Measurements from ENCODE around the gene ZDHHC14. TPM values are rescaled to one million over a fixed set of nuclear protein-coding genes. Genes with fewer than 3 reads are reported as not detected.

Gene ZDHHC14
- total RNA-seq, 2 donors from 2014 or later = 6.9 to 10.9 TPM

DNA sequence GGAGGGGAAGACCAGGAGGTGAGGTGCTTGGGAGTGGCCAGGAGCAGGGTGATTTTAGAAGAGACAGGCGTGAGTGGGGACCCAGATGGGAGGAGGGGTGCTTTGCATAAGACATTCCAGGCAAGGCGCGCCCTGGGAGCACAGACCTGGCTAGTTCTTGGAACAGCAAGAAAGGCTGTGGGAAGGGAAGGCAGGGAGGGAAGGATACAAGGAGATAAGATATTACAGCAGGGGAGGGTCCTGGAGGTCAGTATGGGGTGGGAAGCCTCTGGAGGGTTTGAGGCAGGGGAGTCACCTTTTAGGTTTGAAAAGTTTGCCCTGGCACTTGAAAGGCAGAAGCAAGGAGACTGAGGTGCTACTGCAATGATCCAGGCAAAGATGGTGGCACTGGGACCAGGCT is 111.8 kb downstream of the ZDHHC14 start:
- H3K27ac Mint-ChIP-seq = peak overlapping the region in 1 of 2 donors; percentile 3
- no peaks in the 10 kb centered on the region for H3K9me3 Mint-ChIP-seq
- DNase-seq (ENCODE audit: low spot score) (no peak), ATAC-seq (no peak)
- peaks cover 17 to 18% of the 10 kb centered on the region in 2 donors for H3K4me1 Mint-ChIP-seq (ENCODE audit: low read depth in 2 of 2)
- H3K36me3 Mint-ChIP-seq = no peaks in the 10 kb centered on the region
- no peak overlapping the region for H3K4me3 Mint-ChIP-seq
- H3K27me3 Mint-ChIP-seq = peaks cover 0 to 6% of the 10 kb centered on the region in 2 donors

DNA sequence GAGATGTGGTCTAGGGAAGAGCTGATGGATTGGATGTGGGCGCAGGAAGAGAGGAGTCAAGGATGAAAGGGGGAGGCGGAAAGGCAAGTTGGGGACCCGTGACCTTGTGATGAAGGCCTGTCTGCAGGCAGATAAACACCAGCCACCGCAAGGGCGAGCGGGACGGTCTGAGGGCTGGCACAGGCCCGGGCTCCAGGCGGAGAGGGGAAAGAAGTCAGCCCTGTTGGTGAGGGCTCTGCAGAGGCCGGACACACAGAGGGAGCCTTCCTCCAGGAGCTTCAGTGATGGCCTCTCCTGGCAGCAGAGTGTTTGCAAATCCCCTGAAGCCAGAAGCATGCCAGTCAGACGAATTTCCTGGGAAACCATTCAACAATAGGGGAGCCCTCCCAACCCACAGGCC is 112.2 kb downstream of the ZDHHC14 start:
- H3K4me1 Mint-ChIP-seq (ENCODE audit: low read depth in 2 of 2) = peaks cover 21 to 23% of the 10 kb centered on the region in 2 donors
- no peaks in the 10 kb centered on the region for H3K9me3 Mint-ChIP-seq
- H3K4me3 Mint-ChIP-seq = no peak overlapping the region
- ATAC-seq (peak in 1 of 2 donors; percentile 14), DNase-seq (ENCODE audit: low spot score) (no peak)
- peak overlapping the region in 1 of 2 donors; percentile 3 for H3K27ac Mint-ChIP-seq
- no peaks in the 10 kb centered on the region for H3K36me3 Mint-ChIP-seq
- peaks cover 0 to 8% of the 10 kb centered on the region in 2 donors for H3K27me3 Mint-ChIP-seq

DNA sequence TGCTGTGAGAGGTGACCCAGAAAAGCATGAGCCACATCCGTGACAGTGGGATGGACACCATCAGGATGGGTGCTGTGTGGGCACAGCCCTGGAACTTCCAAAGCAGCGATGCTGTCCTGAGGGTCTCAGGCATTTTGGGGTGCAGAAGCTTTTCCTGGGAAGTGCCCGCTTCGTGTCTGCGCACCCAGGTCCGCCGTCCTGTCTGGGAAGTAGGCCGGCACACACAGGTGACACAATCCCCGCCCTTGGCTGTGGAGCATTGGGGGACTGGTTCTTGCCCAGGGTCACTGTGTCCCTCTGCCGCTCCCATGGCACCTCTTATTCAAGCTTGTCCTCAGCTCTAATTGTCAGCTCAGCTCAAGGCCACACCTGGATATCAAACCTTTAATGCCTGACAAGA is 112.6 kb downstream of the ZDHHC14 start:
- Mint-ChIP-seq H3K4me1 (ENCODE audit: low read depth in 2 of 2) (peaks cover 23 to 25% of the 10 kb centered on the region in 2 donors), H3K36me3 (no peaks in the 10 kb centered on the region), H3K27me3 (peaks cover 0 to 8% of the 10 kb centered on the region in 2 donors), H3K9me3 (no peaks in the 10 kb centered on the region), H3K4me3 (no peak overlapping the region), H3K27ac (no peak overlapping the region)
- DNase-seq (ENCODE audit: low spot score) (no peak), ATAC-seq (no peak)

DNA sequence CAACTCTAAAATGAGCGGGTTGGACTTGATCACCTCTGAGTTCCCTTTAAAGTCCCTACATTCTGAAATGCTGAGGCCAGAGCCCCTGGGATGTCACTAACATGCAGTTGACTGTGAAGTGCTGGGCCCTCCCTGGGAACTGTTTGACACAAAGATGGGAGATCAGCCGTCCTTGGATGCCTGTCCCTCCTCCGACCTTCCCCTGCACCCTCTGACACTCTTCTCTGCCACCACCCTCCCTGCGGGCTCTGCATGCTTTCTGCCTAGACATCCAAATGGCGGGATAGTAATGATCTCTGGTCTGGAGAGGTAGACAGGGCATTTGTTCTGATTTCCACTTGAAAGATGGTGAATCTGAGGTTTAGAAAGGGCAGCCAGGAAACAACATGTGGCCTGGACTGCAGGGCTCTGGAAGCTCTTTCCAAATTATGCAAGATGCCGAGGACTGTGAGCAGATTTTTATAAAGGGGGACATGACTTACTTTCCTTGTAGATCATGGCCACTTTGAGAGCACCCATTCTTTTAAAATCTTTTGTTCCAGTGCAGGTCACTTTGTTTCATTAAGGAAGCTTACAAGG is 113.2 kb downstream of the ZDHHC14 start:
- Mint-ChIP-seq H3K9me3 (no peaks in the 10 kb centered on the region), H3K36me3 (no peaks in the 10 kb centered on the region), H3K27me3 (peaks cover 0 to 8% of the 10 kb centered on the region in 2 donors), H3K4me1 (ENCODE audit: low read depth in 2 of 2) (peaks cover 23 to 25% of the 10 kb centered on the region in 2 donors), H3K27ac (peak overlapping the region in 1 of 2 donors; percentile 34), H3K4me3 (no peak overlapping the region)
- DNase-seq (ENCODE audit: low spot score) (no peak), ATAC-seq (no peak)

DNA sequence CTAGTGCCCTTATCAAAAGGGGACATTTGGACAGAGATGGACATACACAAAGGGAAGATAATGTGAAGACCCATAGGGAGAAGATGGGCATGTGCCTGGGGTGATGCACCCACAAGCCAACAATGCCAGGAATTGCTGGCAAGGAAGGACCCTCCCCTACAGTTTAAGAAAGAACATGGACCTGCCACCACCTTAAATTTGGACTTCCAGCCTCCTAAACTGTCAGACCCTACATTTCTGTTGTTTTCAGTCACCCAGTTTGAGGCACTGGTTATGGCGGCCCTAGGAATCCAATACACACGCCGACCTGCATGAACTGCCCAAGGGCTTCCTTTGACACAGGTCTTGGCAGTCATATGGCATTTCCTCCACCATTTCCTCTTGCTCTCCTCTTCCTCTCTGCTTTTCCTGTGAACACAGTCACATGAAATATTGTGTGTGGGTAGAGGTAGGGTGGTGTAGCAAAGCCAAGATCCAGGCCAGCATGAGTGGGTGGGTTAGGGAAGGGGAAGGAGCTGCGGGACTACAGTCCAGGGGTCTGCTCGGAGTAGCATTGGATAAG is 115.6 kb downstream of the ZDHHC14 start:
- peaks cover 4% of the 10 kb centered on the region for H3K9me3 Mint-ChIP-seq
- no peak overlapping the region for H3K4me3 Mint-ChIP-seq
- DNase-seq (ENCODE audit: low spot score) (no peak), ATAC-seq (no peak)
- no peaks in the 10 kb centered on the region for H3K36me3 Mint-ChIP-seq
- peaks cover 0 to 2% of the 10 kb centered on the region in 2 donors for H3K27me3 Mint-ChIP-seq
- peaks cover 21 to 23% of the 10 kb centered on the region in 2 donors for H3K4me1 Mint-ChIP-seq (ENCODE audit: low read depth in 2 of 2)
- H3K27ac Mint-ChIP-seq = peak overlapping the region in 1 of 2 donors; percentile 13

DNA sequence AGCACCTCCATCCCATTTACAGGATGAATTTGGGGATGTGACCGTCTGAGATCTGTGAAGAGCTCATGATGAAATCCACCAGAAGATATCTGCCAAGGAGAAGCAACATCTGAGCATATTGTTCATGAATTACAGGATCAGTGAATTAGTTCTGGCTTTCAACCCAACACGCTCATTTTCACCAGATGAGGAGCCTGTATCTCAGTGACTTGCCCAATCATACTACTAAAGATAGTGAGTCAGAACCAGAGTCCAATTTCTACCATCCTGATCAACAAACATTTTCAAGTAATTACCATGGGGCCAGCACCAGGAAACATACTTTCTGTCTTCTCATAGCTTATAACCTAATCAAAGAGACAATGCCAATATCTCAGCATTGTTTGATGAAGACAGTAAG is 116.6 kb downstream of the ZDHHC14 start:
- Mint-ChIP-seq H3K27me3 (peaks cover 0 to 2% of the 10 kb centered on the region in 2 donors), H3K4me1 (ENCODE audit: low read depth in 2 of 2) (peaks cover 21 to 23% of the 10 kb centered on the region in 2 donors), H3K27ac (peak overlapping the region in 1 of 2 donors; percentile 13), H3K9me3 (peaks cover 4% of the 10 kb centered on the region), H3K4me3 (peak overlapping the region; percentile 6), H3K36me3 (no peaks in the 10 kb centered on the region)
- ATAC-seq (peak in 1 of 2 donors; percentile 56), DNase-seq (ENCODE audit: low spot score) (no peak)

DNA sequence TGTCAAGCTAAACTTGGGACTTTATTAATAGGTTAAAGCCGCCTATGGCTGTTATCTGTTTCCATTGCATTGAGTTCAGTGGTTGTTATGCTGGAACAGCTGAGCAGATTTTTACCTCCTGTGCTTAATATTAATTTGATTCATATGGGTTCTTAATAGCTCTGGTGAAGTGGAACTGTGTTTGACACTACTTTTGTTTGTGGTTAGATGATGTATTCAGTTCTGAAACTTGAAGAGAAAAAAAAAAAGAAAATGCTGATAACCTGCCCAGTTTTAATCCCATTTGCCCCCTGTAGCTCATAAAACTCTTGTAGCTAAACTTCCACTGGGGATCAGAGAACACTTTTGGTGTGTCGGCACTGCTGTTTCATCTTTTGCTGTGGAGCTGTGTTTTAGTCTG is 117.8 kb downstream of the ZDHHC14 start:
- Mint-ChIP-seq H3K9me3 (peaks cover 4% of the 10 kb centered on the region), H3K36me3 (no peaks in the 10 kb centered on the region), H3K27ac (no peak overlapping the region), H3K4me1 (ENCODE audit: low read depth in 2 of 2) (peaks cover 21 to 23% of the 10 kb centered on the region in 2 donors), H3K27me3 (peaks cover 0 to 2% of the 10 kb centered on the region in 2 donors), H3K4me3 (no peak overlapping the region)
- ATAC-seq = no peak
- DNase-seq (ENCODE audit: low spot score) = no peak

DNA sequence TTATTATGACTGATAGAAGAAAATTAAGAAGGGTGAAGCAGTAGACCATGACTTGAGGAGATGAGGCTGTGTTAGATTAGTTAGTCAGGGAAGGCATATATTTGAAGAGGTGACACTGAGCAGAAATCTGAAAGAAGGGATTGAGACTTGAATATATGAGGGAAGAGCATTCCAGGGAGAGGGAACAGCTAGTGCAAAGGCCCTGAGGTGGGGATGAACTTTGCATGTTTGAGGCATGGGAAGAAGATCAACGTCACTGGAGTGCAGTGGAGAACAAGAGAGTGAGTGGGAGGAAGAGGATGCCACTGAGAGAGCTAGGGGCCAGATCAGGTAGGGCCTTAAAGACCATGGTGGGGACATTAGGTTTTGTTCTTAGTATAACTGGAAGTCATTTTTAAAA is 119.0 kb downstream of the ZDHHC14 start:
- Mint-ChIP-seq H3K36me3 (peaks cover 4% of the 10 kb centered on the region), H3K9me3 (peaks cover 4% of the 10 kb centered on the region), H3K4me3 (no peak overlapping the region), H3K4me1 (ENCODE audit: low read depth in 2 of 2) (peaks cover 21 to 23% of the 10 kb centered on the region in 2 donors), H3K27ac (no peak overlapping the region), H3K27me3 (peaks cover 0 to 2% of the 10 kb centered on the region in 2 donors)
- ATAC-seq (no peak), DNase-seq (ENCODE audit: low spot score) (no peak)

DNA sequence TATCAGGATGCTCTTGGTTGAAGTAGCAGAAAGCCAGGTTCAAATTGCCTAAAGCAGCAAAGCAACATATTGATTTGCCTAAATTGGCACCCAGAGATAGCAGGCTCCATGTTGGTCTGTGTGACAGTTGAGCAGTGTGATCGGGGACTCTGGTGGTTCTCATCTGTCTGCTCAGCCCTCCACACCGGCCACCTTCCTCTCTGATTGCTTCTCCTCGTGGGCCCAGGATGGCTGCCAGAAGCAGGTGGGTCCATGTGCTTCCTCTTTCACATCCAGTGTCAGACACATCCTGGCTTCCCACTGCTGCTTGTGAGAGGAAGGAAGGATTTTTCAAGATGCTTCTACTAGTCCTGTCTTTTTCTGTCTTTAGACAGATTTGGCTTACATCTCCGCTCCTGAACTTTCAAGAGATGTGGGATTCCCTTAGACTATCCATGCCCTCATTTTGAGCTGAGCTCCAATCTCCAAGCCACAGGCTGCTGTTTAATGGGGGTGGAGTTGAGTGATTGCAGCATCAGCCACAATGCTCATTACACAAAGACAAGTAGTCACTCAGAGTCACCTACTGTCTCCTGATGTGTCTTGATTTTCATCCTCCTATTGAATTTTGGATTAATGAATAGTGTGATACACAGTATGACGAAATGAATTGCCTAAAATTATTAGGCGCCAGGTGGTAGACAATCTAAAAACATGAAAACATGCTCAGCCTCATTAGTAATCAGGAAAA is 122.2 kb downstream of the ZDHHC14 start:
- H3K4me3 Mint-ChIP-seq = no peak overlapping the region
- H3K9me3 Mint-ChIP-seq = peaks cover 7% of the 10 kb centered on the region
- H3K4me1 Mint-ChIP-seq (ENCODE audit: low read depth in 2 of 2) = peaks cover 5 to 8% of the 10 kb centered on the region in 2 donors
- DNase-seq (ENCODE audit: low spot score) (no peak), ATAC-seq (no peak)
- peaks cover 32% of the 10 kb centered on the region for H3K36me3 Mint-ChIP-seq
- H3K27ac Mint-ChIP-seq = peak overlapping the region in 1 of 2 donors; percentile 32
- no peaks in the 10 kb centered on the region for H3K27me3 Mint-ChIP-seq

DNA sequence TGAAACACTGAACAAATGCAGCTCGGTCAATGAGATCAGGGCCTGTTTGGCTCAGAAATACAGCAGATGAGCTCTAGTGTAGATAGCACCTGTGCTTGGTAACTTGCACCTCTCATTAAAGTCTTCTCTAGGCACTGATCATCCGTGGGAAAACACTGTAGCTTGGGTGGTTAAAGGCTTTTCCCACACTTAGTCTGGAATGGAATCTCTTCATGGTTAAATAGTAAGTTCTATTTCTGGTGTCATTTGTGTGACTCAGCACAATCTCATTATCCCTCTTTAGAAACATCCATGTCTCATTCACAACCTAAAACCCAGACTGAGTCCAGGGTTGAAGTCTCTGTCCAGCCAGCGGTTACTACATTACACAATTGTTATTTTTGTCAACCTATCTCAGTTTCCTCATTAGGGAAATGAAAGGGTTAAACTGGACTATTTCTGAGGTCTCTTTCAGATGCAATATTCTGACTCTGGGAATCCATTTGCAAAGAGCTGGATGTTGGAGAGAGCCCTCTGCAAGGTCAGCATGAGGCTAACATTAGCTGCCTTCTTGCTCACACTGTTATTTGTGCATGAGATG is 125.0 kb downstream of the ZDHHC14 start:
- ATAC-seq (no peak), DNase-seq (ENCODE audit: low spot score) (no peak)
- Mint-ChIP-seq H3K4me1 (ENCODE audit: low read depth in 2 of 2) (peaks cover 10 to 13% of the 10 kb centered on the region in 2 donors), H3K27me3 (no peaks in the 10 kb centered on the region), H3K27ac (no peak overlapping the region), H3K4me3 (no peak overlapping the region), H3K9me3 (peaks cover 3% of the 10 kb centered on the region), H3K36me3 (peaks cover 39% of the 10 kb centered on the region)

DNA sequence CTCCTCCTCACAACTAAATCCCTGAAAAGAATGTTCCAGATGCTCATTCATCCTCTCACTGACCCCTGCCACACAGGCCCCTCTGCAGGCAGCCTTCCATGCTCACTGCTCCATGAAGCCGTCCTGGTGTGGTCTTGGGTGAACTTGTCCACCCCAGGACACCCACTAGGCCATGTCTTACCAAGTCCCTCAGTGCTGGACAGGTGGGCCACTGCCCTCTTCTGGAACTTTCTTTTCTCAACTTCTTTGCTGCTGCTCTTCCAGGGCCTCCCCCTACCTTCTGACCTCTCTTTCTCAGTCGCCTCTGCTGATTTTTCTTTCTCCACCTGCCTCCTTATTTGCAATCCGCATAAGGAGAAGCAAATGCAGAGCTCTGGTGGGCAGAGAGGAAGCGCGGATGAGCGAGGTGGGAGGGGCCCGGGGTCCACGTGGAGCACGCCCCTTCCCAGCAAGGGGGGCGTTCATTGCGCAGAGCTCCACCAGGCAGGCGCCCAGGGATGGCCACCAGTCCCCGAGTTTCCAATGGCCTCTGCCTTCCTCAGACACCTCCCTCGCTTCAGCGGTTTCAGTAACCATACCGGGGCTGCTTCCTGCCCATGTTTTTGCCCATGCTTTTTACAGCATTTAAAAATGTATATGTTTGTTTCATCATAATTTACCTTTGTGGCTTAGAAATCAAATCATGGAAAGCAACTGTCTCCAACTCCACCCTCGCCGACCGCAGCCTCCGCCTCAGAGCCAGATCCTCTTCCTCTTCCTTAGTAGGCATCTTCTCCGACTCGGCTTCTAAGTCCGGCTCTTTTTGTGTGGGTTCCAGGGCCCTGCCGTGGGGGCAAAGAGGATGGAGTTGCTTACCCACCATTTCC is 129.6 kb downstream of the ZDHHC14 start:
- peak overlapping the region; percentile 27 to 85 for H3K27ac Mint-ChIP-seq
- DNase-seq (ENCODE audit: low spot score) = no peak
- H3K27me3 Mint-ChIP-seq = no peaks in the 10 kb centered on the region
- peak in 1 of 2 donors; percentile 53 for ATAC-seq
- H3K4me1 Mint-ChIP-seq (ENCODE audit: low read depth in 2 of 2) = peaks cover 22 to 28% of the 10 kb centered on the region in 2 donors
- H3K4me3 Mint-ChIP-seq = peak overlapping the region; percentile 57
- peaks cover 30% of the 10 kb centered on the region for H3K36me3 Mint-ChIP-seq
- H3K9me3 Mint-ChIP-seq = peaks cover 3% of the 10 kb centered on the region

DNA sequence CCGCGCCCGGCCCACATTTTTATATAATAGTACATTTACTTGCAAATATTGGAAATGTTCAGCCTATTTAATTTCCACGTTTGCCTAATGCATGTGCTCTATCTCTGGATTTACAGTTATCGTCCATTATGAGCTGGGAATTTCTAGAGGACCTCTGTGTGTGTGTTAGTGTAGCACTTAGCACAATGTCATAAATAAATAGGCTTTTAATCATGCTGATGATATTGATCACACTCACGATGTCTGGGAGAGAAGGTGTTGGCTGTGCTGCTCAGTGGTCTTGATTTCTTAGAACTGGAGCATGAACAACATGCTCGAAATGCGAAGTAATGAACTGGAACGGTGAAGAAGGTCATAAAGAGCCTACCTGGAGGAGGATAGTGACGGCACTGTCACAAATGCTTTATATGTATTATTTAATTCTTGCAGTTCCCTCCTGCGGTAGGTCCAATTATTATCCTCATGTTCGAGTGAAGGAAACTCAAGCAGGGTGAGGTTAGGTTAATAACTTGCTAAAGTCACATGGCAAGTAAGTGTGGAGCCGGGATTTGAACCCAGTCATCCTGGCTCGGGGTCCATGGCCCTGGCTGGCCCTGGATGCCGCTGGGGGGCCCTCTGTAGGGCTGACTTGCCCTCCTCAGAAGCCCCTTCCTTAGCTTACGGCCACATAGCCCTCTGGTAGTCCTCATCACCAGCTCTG is 130.8 kb downstream of the ZDHHC14 start:
- Mint-ChIP-seq H3K9me3 (no peaks in the 10 kb centered on the region), H3K4me1 (ENCODE audit: low read depth in 2 of 2) (peaks cover 29 to 32% of the 10 kb centered on the region in 2 donors), H3K36me3 (peaks cover 17% of the 10 kb centered on the region), H3K27ac (no peak overlapping the region), H3K4me3 (no peak overlapping the region), H3K27me3 (no peaks in the 10 kb centered on the region)
- no peak for DNase-seq (ENCODE audit: low spot score)
- ATAC-seq = no peak

DNA sequence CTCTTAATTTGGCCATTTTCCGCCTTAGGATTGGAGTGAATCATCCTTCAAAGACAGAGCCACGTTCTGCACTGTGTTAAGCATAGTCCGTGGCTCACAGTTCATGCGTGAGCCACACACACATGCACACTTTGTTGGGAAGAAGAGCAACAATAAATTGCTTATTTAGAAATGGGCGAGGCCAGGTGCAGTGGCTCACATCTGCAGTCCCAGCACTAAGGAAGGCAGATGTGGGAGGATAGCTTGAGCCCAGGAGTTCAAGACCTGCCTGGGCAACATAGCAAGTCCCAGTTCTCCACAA is 131.3 kb downstream of the ZDHHC14 start:
- ATAC-seq = no peak
- H3K4me1 Mint-ChIP-seq (ENCODE audit: low read depth in 2 of 2) = peaks cover 29 to 32% of the 10 kb centered on the region in 2 donors
- no peak overlapping the region for H3K4me3 Mint-ChIP-seq
- DNase-seq (ENCODE audit: low spot score) = no peak
- H3K36me3 Mint-ChIP-seq = peaks cover 13% of the 10 kb centered on the region
- no peaks in the 10 kb centered on the region for H3K9me3 Mint-ChIP-seq
- H3K27ac Mint-ChIP-seq = no peak overlapping the region
- H3K27me3 Mint-ChIP-seq = no peaks in the 10 kb centered on the region
